ELF-1 (cell line): ENCODE data around the gene ANKLE1.

Source experiments
- DNase-seq: peaks from one replicate; pipeline ENCODE4 v3.0.0-alpha.2; 2016; ENCODE audit warnings: low read depth, low spot score

The ANKLE1 gene, protein sequence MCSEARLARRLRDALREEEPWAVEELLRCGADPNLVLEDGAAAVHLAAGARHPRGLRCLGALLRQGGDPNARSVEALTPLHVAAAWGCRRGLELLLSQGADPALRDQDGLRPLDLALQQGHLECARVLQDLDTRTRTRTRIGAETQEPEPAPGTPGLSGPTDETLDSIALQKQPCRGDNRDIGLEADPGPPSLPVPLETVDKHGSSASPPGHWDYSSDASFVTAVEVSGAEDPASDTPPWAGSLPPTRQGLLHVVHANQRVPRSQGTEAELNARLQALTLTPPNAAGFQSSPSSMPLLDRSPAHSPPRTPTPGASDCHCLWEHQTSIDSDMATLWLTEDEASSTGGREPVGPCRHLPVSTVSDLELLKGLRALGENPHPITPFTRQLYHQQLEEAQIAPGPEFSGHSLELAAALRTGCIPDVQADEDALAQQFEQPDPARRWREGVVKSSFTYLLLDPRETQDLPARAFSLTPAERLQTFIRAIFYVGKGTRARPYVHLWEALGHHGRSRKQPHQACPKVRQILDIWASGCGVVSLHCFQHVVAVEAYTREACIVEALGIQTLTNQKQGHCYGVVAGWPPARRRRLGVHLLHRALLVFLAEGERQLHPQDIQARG

GRCh38 chr19:17281391-17282304 is at the start of gene ANKLE1:
Gene ANKLE1, plus strand, starts transcription at chr19:17281901. Its CDS starts 20 bp downstream, at chr19:17281921.
- peak; percentile 34 for DNase-seq

GRCh38 chr19:17232258-17232657 is 49.4 kb upstream of the ANKLE1 start:
- DNase-seq = no peak

DNA sequence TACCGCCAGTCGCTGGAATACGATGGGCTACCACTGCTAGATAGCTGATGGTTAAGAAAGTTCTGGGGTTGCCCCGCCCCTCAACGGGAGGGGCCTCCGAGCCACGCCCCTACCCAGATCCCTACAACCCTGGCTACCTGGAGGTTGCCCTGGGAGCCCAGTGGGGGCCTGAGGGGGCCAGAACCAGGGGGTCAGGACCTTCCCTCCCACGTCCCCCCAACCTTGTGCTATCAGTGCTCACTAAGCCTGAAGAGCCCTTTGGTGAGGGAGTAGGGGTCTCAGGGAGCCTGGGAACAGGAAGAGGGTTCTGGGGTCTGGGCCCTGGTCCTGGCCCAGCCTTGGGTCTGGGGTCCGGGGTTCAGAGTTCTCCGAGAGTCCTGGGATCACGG is 46.8 kb upstream of the ANKLE1 start:
- DNase-seq = peak; percentile 71

GRCh38 chr19:17235300-17235970 is 46.3 kb upstream of the ANKLE1 start:
- peak; percentile 80 for DNase-seq

DNA sequence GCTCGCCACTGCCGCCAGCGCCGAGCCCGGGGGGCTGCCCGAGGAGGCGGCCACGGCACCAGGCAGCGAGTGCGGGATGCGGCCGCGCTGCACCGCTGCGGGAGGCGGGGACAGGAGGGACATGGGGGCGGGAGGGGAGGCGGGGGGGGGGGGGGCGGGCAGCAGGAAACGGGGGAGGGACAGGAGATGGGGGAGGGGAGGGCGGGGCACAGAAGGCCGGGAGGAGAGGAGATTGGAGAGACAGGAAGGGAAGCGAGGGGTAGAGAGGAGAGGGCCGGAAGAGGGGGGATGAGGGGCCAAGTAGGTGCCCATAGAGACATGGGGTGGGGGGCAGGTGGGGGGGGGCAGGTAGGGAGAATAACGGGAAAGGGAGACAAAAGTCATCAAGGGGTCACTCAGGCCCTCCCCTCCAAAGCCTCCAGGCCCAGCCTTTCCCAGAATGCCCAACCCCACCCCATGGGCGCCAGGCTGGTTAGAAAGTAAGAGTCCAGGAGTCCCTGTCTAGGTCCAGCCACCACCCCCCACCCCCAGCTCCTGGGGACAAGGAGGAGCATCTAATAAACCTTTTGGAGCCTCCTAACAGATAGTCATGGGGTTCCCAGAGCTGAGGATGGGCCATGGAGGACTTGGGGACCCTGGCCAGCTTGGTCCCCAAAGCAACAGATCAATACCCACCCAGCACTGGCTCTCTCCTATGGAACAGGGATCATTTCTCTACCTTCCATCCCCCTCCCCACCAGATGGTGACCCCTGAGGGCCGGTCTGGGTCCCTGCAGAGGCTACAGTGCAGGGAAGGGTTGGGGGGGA is 45.5 kb upstream of the ANKLE1 start:
- no peak for DNase-seq

DNA sequence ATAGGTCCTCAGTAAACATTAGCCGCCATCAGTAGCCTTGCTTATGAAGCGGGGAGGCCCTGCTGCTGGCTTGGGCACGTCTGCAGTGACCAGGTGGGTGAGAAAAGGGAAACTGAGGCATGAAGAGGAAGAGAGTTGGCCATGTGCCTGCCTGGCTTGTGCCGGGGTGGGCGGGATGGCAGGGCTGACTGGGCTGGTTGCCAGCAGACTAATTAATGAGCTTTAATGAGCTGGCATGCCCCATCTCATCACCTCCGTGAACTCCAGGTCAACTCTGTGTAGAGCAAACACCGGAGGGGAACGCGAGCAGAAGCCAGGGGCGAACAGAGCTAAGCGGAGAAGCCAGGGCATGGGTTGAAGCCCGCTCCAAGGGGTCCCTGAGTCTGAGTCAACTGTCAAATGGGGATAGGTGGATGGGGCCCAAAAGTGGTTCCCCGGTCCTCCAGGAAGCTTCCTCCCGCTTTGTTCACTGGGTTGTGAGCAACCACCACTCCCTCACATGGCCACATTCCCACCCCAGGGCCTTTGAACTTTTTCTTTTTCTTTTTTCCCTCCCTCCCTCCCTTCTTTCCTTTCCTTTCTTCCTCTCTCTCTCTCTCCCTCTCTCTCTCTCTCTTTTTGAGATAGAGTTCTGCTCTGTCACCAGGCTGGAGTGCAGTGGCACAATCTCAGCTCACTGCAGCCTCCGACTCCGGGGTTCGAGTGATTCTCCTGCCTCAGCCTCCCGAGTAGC is 44.7 kb upstream of the ANKLE1 start:
- no peak for DNase-seq

- DNase-seq = no peak
These were observed 43.7 kb upstream of the ANKLE1 start for GRCh38 chr19:17237747-17238706.

DNA sequence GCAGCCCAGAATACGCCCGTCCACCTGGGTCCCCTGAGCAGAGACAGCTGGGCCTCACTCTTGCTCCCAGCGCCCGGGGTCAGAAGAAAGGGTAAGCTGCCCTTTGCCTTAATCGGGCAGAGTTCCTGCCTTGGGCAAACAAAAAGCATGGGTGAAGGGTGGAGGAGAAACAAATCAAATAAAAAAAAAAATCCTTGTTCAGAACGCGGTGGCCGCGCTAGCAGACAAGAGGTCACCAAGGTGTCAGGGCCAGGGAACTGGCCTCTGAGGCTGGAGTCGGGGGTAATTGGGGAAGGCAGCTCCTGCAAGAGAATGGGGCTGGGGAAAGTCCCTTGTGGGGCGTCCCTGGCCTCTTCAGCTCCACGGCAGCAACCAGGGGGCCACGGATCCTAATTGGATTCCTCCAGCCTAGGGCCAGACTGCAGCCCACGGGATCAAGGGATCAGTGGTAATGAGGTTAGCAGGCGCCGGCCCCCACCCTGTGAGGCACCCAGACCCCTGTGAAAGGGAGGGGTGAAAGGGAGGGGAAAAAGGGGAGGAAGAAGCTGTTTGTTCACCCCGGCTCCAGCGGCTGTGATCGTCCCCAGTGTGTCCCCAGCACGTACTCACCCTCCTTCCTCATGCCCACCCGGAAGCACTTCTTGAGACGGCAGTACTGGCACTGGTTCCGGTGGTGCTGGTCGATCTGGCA is 41.5 kb upstream of the ANKLE1 start:
- no peak for DNase-seq

DNA sequence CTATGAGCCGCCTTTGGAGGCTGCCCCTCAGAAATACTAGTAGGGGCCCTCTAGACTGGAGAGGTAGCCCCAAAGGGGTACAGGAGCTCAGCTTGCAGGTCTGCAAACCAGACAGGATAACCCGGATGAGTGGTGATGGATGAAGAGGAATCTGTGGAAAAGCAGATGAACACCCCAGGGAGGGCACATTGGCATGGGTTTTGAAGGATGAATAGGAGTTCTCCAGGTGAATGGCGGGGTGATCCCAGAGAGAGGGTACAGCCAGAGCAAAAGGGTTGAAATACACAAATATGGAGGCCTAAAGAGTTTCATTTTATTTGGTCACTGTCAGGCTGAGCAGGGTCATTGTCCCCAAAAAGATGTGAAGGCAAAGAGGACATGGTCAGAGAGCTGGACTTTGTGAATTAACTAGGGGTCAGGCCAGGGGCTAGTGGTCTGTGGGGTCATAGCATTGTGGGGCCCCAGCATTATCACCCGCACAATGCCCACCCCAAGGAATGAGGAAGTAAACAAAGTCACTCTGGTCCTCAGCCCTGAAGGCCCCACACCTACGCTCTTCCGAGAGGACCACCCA is 40.8 kb upstream of the ANKLE1 start:
- no peak for DNase-seq

DNA sequence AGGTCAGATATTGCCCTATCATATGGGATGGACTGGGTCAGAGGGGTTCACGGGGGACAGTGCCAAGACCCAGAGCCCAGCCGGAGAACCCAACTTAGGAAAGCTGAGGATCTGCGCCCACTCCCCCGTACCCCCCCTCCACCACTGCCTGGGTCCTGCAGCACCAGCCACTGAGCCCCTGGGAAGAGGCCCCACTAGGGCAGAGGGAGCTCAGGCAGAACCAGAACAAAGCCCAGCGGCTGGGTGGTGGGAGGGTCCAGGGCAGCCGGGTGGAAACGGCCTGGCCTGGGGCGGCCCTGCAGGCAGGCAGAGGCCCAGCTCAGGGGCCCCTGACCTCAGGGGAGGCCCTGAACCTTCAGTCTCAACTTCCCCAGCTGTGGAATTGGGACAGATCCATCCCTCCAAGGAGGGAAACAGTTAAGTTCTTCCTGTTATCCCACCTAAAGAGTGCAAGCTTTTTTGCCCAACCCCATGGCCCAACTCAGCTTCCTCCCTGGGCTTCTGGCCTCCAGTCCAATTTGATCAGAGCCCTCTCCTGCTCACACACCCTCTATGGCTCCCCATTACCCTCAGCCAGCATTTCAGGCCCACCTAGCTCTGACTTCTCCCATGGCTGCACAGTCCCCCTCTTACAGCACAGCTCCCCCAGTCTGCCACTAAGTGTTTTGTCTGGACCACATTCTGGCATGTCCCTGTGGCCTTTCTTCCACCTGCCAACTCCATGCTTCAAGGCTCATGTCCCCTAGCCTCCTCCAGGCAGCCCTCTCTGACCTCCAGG is 39.1 kb upstream of the ANKLE1 start:
- no peak for DNase-seq

GRCh38 chr19:17243211-17243829 is 38.4 kb upstream of the ANKLE1 start:
- DNase-seq = no peak

DNA sequence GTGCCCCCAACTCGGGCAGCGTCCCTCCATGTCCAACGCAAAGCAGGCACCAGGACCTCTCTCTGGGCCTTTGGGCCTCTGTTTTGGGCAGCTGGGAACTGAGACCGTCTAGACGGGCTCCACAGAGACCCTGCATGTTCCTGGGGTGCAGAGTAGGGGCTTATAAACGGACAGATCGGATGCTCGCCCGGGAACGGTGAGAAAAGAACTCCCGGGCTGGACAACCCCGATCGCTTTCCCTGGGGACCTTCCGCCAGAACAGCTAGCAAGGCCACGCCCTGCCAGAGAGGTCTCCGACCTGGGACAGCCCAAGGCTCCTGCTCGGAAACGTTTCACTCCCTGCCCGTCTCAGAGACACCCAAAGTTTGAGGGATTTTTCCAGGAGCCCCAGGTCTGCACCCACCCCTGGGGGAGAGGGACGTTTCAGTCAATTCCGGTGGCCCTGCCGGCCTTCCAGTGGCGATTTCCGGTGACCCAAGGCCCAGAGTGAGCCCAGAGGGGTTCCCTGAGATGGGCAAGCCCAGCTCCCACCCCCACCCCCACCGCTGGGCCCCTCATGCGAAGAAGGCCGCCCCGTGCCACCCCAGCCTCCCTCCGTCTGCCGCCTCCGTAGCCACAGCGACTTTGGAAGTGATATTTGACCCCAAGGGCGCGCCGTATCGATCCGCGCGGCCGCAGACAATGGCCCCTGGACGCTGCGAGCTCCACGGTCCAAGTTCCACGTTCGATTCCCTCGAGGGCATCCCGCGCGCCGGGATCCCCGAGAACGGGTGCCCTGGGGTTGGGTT is 37.7 kb upstream of the ANKLE1 start:
- peak; percentile 67 for DNase-seq

DNA sequence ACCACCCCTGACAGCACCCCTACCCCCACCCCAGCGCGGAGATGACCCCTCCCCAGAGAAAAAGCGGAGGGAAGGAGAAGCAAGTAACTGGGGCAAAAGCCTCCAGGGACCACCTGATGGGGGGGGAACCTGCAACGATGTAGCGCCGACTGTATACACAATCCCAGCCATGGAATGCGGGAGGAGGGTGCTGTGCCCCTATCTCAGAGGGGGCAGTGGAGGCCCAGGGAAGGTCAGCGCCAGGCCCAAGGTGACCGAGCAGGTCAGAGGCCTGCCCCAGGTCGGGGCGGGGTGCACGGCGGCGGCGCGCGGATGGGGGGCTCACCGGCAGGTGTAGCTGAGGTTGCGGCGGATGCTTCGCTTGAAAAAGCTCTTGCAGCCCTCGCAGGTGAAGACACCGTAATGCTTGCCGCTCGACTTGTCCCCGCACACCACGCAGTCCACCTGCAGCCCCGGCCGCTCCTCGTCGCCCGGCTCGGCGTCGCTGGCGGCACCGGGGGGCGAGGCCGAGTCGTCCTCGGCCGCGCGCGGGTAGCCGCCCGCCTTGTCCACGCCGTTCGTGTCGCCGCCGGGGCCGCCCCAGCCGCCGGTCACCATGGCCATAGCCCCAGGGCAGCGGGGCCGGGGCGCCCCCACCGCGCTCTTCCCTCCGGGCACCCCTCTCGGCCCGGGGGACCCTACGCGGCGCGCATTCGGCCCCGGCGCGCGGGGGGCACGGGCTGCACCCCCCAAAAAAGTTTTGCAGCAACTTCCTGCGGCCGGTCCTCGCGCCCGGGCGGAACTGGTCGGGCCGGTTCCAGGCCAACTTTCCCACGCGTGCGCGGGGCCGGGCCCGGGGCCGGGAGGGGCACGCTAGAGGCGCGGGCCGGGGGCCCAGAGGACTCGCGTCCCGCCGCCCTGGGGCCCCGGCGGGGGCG is 36.8 kb upstream of the ANKLE1 start:
- no peak for DNase-seq

DNA sequence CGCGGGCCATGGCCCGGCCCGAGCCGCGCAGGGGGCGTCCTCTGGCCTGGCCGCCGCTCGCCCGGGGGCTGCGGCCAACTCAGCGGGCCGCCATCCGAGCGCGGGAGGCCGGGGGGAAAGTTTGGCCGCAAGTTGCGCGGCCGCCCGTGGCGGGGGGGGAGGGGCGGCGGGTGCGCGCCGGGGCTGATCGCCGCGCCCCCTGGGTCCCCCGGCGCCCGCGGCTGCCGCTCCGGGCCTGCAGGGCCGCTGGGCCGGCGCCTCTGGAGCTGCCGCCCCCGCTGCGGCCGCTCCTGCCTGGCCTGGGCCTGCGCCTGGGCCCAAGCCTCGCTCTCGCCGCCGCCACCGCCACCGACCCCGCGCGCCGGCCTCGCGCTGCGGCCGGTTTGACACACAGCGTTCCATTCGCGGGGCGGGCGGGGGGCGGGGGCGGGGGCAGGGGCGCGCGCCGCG is 36.1 kb upstream of the ANKLE1 start, which contains the start of gene NR2F6:
TSS of gene NR2F6 (minus strand) at position 385 of the 450 bp plus-strand sequence. CDS start 699 bp downstream, outside the sequence.
- no peak for DNase-seq
